ENCODE results near the gene DGKI.

DGKI gene

GRCh38 chr7:137579913-137580640, 266.7 kb downstream of the DGKI start:
- H3K4me1 Mint-ChIP-seq = no peaks in the 10 kb centered on the region

DNA sequence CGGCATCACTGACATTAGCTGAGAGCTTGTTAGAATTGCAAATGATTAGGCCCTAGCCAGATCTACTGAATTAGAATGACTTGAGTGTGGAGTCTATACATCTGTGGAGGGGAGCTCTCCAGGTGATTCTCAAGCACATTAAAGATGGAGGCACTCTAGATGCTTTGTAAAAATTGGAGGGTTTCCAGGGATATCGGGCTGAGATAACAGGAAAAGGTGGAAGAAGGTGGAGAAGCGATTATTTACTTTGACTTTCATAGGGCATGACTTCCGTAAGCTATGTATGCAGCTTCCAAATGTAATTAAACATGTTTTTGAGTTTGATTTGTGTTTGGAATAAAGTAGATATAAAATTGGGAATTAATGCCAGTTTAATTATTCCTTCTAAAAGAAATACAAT, 268.2 kb downstream of the DGKI start:
- H3K4me1 Mint-ChIP-seq = no peaks in the 10 kb centered on the region
- no peaks in the 10 kb centered on the region for H3K9me3 Mint-ChIP-seq
- no peak overlapping the region for H3K4me3 Mint-ChIP-seq
- no peak for DNase-seq
- CTCF ChIA-PET = interaction anchor here (0.7 kb wide), 1 partner anchor 67 kb away, joined by 3 read pairs; no protein-coding TSS in a partner anchor
- H3K27ac Mint-ChIP-seq = no peak overlapping the region
- no peaks in the 10 kb centered on the region for H3K36me3 Mint-ChIP-seq
- H3K27me3 Mint-ChIP-seq = no peaks in the 10 kb centered on the region

More at GRCh38 chr7:137579913-137580640, 266.7 kb downstream of the DGKI start:
- CTCF ChIA-PET = no interaction called here
- no peak for DNase-seq
- Mint-ChIP-seq H3K36me3 (no peaks in the 10 kb centered on the region), H3K27ac (no peak overlapping the region), H3K4me3 (no peak overlapping the region), H3K27me3 (no peaks in the 10 kb centered on the region), H3K9me3 (no peaks in the 10 kb centered on the region)

GRCh38 chr7:137577184-137577583, 269.6 kb downstream of the DGKI start:
- H3K4me1 Mint-ChIP-seq = no peaks in the 10 kb centered on the region
- H3K27ac Mint-ChIP-seq = no peak overlapping the region
- DNase-seq = no peak
- no peaks in the 10 kb centered on the region for H3K27me3 Mint-ChIP-seq
- no peak overlapping the region for H3K4me3 Mint-ChIP-seq
- no peaks in the 10 kb centered on the region for H3K36me3 Mint-ChIP-seq
- no peaks in the 10 kb centered on the region for H3K9me3 Mint-ChIP-seq
- CTCF ChIA-PET = no interaction called here

DNA sequence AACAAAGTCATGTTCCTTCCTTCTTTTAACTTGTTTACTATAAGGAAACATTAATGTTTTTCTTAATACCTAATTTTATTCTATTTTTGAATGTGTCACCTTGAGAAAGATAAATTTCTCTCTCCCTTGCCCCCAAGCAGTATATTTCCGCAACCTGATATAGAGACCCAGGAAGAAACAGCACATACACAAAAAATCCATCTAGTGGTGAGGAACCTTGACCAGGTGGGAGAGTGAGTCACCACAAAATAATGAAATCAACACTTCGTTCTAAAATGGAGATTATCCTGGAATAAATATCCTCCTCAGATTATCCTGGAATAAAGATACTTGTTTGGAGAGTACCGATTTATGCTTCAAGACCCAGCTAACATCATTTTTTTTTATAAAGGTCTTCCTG, 270.3 kb downstream of the DGKI start:
- no peaks in the 10 kb centered on the region for H3K36me3 Mint-ChIP-seq
- no peak overlapping the region for H3K27ac Mint-ChIP-seq
- no peak overlapping the region for H3K4me3 Mint-ChIP-seq
- no peaks in the 10 kb centered on the region for H3K4me1 Mint-ChIP-seq
- CTCF ChIA-PET = no interaction called here
- no peak for DNase-seq
- no peaks in the 10 kb centered on the region for H3K27me3 Mint-ChIP-seq
- H3K9me3 Mint-ChIP-seq = no peaks in the 10 kb centered on the region

GRCh38 chr7:137574812-137575211, 272.0 kb downstream of the DGKI start:
- CTCF ChIA-PET = no interaction called here
- Mint-ChIP-seq H3K27me3 (no peaks in the 10 kb centered on the region), H3K27ac (no peak overlapping the region), H3K9me3 (no peaks in the 10 kb centered on the region), H3K4me1 (no peaks in the 10 kb centered on the region), H3K36me3 (no peaks in the 10 kb centered on the region), H3K4me3 (no peak overlapping the region)
- no peak for DNase-seq

DNA sequence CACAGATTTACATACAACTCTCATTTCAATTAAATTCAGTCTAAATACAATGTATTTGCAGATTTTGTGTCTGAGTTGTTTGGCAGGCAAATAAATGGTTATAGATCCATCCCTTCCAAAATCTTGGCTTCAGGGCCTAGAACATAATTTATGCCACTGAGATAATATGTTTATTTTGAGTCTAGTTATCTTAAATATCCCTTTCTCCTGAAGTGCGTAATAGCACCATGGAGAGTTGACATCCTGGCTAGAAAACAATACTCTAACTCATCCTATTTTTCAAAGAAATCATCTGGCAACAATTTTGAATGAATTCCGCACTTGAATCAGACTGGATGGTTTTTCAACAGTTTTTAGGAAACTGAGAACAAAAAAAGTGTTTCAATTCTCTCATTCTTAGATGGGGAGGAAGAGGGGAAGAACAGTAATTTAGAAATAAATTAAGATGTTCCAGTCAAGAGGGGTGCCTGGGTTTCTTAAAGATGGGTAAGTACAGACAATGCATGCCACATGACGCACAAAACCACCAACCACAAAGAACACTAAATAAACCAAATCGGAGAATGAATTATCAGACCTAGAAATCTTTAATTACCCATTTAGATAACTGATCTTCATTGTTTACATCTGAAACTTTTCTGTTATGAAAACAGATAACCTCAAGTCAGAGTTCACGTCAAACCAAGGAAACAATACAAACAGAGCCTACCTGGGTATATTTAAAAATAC, 274.6 kb downstream of the DGKI start:
- Mint-ChIP-seq H3K36me3 (no peaks in the 10 kb centered on the region), H3K27me3 (no peaks in the 10 kb centered on the region), H3K4me1 (no peaks in the 10 kb centered on the region), H3K9me3 (no peaks in the 10 kb centered on the region), H3K27ac (no peak overlapping the region), H3K4me3 (no peak overlapping the region)
- DNase-seq = no peak
- CTCF ChIA-PET = no interaction called here

DNA sequence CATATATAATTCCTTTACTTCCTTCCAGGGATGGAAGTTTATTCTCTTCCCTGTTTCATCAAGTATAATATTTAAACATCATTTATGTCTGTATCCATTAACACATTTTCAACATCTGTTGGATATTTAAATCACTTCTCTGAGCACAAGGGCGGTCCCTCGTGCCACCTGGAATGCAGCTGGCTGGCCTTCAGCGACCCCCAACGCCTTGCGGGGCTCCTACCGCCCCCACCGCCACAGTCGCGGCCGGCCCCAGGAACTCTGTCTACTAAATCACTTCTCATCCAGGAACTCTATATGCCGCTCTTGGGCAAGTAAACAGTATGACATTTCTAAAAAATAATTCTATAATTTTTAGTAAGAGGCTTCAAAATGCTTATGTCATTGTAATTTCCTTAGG, 282.1 kb downstream of the DGKI start:
- Mint-ChIP-seq H3K9me3 (no peaks in the 10 kb centered on the region), H3K36me3 (no peaks in the 10 kb centered on the region), H3K27me3 (no peaks in the 10 kb centered on the region), H3K4me1 (no peaks in the 10 kb centered on the region), H3K4me3 (no peak overlapping the region), H3K27ac (no peak overlapping the region)
- no peak for DNase-seq
- CTCF ChIA-PET = no interaction called here

- Mint-ChIP-seq H3K9me3 (no peaks in the 10 kb centered on the region), H3K27ac (no peak overlapping the region), H3K36me3 (no peaks in the 10 kb centered on the region), H3K27me3 (no peaks in the 10 kb centered on the region), H3K4me1 (no peaks in the 10 kb centered on the region), H3K4me3 (no peak overlapping the region)
- no peak for DNase-seq
- CTCF ChIA-PET = no interaction called here
Observed at GRCh38 chr7:137563981-137564380, 282.8 kb downstream of the DGKI start.

DNA sequence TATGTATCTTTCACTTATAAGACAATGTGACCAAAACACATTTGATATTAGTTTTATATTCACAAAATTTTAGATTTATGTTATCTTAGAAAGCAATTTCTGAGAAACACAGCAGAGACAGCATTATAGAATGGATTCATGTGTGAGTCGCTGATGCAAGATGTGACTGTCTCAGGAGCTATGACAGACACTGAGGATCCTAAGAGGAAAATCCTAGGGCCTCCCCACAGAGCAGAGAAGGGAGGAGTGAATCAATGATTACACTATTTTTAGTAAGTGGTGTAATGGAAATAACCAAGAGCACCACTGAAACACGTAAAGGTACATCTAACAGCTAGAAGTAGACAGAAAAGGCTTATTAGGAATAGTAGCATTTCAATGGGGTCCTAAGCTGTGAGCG, 299.3 kb downstream of the DGKI start:
- DNase-seq = no peak
- CTCF ChIA-PET = interaction anchor here (1.4 kb wide), 1 partner anchor 22 kb away, joined by 3 read pairs; no protein-coding TSS in a partner anchor

GRCh38 chr7:137546671-137547070, 300.1 kb downstream of the DGKI start:
- CTCF ChIA-PET = interaction anchor here (1.4 kb wide), 1 partner anchor 21 kb away, joined by 3 read pairs; no protein-coding TSS in a partner anchor
- Mint-ChIP-seq H3K27ac (no peak overlapping the region), H3K9me3 (no peaks in the 10 kb centered on the region), H3K36me3 (no peaks in the 10 kb centered on the region), H3K4me3 (no peak overlapping the region), H3K27me3 (no peaks in the 10 kb centered on the region), H3K4me1 (no peaks in the 10 kb centered on the region)
- DNase-seq = no peak

More for the DNA sequence above, 299.3 kb downstream of the DGKI start:
- no peak overlapping the region for H3K27ac Mint-ChIP-seq
- no peak overlapping the region for H3K4me3 Mint-ChIP-seq
- no peaks in the 10 kb centered on the region for H3K4me1 Mint-ChIP-seq
- H3K9me3 Mint-ChIP-seq = no peaks in the 10 kb centered on the region
- H3K36me3 Mint-ChIP-seq = no peaks in the 10 kb centered on the region
- no peaks in the 10 kb centered on the region for H3K27me3 Mint-ChIP-seq

- H3K27ac Mint-ChIP-seq = no peak overlapping the region
- no peaks in the 10 kb centered on the region for H3K9me3 Mint-ChIP-seq
- CTCF ChIA-PET = no interaction called here
- H3K4me1 Mint-ChIP-seq = no peaks in the 10 kb centered on the region
- no peak for DNase-seq
- no peak overlapping the region for H3K4me3 Mint-ChIP-seq
- H3K36me3 Mint-ChIP-seq = no peaks in the 10 kb centered on the region
- no peaks in the 10 kb centered on the region for H3K27me3 Mint-ChIP-seq
Observed at GRCh38 chr7:137546009-137546408, 300.8 kb downstream of the DGKI start.

DNA sequence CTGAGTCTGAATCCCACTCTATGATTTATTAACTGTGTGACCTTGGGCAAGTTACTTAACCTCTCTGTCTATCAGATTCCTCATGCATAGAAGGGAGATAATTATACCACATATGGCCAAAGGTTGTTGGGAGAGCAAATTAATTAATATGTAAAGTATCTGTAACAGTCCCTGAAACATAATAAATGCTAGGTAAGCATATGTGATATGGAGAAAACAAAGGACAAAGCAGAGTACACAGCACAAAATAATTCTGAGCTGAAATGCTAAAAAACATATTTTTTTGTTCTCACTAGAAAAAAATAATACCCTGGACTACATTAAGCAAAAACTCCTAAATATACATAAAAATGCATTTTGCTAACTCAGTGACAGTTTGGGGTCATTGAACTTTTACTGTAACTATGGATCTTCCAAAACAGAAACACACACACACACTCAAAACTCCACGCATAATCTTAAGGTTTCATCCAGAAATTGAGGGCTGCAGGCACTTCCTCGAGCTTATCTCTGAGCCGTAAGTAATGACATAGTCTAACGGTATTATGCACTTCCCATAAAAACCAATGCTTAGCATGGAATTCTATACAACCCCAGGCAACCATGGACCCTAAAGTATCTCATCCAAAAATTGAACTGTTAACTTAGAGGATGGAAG, 301.6 kb downstream of the DGKI start:
- no peaks in the 10 kb centered on the region for H3K36me3 Mint-ChIP-seq
- H3K9me3 Mint-ChIP-seq = no peaks in the 10 kb centered on the region
- H3K4me1 Mint-ChIP-seq = no peaks in the 10 kb centered on the region
- CTCF ChIA-PET = no interaction called here
- no peak overlapping the region for H3K4me3 Mint-ChIP-seq
- H3K27ac Mint-ChIP-seq = no peak overlapping the region
- DNase-seq = no peak
- no peaks in the 10 kb centered on the region for H3K27me3 Mint-ChIP-seq

DNA sequence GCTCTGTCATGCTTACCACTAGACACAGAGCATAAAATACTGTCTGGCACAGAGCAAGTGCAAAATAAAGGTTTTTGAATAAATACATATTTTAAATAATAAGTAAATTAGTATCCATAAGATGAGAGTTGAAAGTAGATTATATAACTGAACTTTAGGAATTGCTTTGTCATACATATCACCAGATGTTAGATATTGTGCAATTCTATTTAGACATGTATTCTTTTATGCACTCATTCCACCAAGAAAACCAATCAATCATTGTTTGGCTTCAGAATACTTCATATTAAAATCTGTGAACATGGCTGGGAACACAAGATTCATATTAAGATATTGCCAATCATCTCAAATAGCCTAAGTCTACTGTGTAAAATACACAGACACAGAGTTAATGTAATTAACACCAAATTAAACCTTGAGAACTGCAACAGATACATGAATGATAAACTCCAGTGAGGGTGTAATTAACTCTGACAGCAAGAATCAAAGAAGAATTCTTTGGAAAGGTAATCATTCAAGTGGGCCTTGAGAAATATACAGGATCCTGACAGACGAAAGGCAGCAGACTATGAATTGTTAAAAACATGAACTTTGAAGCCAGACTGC, 302.2 kb downstream of the DGKI start:
- no peaks in the 10 kb centered on the region for H3K4me1 Mint-ChIP-seq
- CTCF ChIA-PET = no interaction called here
- DNase-seq = no peak
- no peaks in the 10 kb centered on the region for H3K9me3 Mint-ChIP-seq
- no peak overlapping the region for H3K4me3 Mint-ChIP-seq
- no peak overlapping the region for H3K27ac Mint-ChIP-seq
- H3K27me3 Mint-ChIP-seq = no peaks in the 10 kb centered on the region
- no peaks in the 10 kb centered on the region for H3K36me3 Mint-ChIP-seq

DNA sequence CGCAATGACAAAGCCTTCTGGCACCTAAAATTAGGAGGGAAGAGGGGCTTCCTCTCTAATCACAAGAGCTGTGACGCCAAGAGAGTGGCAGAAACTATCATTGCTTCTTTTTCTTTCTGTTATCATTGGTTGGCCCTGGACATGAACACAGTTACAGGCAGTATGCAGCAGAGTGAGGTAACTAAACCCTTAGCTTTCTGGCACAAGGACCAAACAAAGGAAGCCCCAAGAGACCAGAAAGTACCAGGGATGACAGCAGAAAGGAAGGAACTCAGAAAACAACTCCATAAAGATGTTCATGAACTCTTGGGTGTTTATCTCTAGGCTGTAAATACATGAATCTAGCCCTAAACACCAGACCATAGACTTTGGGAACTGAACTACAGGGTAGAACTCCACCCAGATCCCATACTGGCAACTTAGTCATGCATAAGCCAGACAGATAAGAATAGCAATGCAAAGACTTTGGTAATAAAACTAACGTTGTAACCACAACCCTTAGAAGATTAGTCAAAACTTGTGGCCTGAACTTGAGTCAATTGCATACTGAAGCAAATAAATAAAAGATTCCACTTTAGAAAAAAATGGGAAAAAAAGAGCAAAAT, 307.6 kb downstream of the DGKI start:
- Mint-ChIP-seq H3K4me1 (no peaks in the 10 kb centered on the region), H3K27me3 (no peaks in the 10 kb centered on the region), H3K36me3 (no peaks in the 10 kb centered on the region), H3K4me3 (no peak overlapping the region), H3K27ac (no peak overlapping the region), H3K9me3 (no peaks in the 10 kb centered on the region)
- CTCF ChIA-PET = no interaction called here
- DNase-seq = no peak
